ENCODE measurements around the gene C1orf167.

GRCh38 chr1:11789126-11790067, 27.4 kb downstream of the C1orf167 start:
- TF ChIP-seq CTCF (conservative IDR thresholded peaks at IDR 0.05 in 1 of 2, IDR thresholded peaks at IDR 0.05 in 1 of 2; ENCODE audit: extremely low read depth in 1 of 2, insufficient read depth in 1 of 2, low read depth in 1 of 2, low read length in 2 of 2) (no peak), EZH2 (IDR thresholded peaks at IDR 0.05; ENCODE audit: borderline replicate concordance, low read length) (no peak)

Measured in mammary epithelial cell (primary cell).